A549 (cell line): Measurements from ENCODE around the gene USP3. TPM values are rescaled to one million over a fixed set of nuclear protein-coding genes. Genes with fewer than 3 reads are reported as not detected.

ENCODE experiments used
- ATAC-seq, 2 experiments: fragments of 200-7000 bp in 1 of 2; fragments of >200 bp in 1 of 2; cut with Nextera tagmentation in 1 of 2; cut with Tn5 transposase in 1 of 2; 3 replicates each; pipeline versions ENCODE4 v1.8.0 to v1.9.1; 2018 to 2020; ENCODE audit warnings: mild to moderate bottlenecking in 1 of 2, moderate library complexity in 1 of 2
- CTCF ChIA-PET: fragments of 300-600 bp; sonication (Branson Sonifier 250); formaldehyde crosslinking; extraction: SDS; loops from one replicate; lab custom pipeline; 2021; ENCODE audit warnings: antibody characterized with exemption, inconsistent platforms; lab: Yijun Ruan, JAX
- POLR2A ChIA-PET: fragments of 350-600 bp; formaldehyde crosslinking; extraction: SDS; loops from one replicate; lab custom pipeline; 2021; ENCODE audit warnings: antibody characterized with exemption, inconsistent platforms; lab: Yijun Ruan, JAX
- DNase-seq, 2 experiments: peaks; one replicate each; pipeline versions ENCODE4 v3.0.0 to v3.0.0-alpha.2; 2011 to 2016; ENCODE audit warnings: low read depth in 1 of 2, low spot score in 1 of 2
- FAIRE-seq: peaks from 2 replicates; lab custom pipeline; 2011; peaks lifted over from hg19 to GRCh38; lab: Jason Lieb, UNC
- H3K27ac ChIP-seq, 2 experiments: fragments of >200 bp; sonication (Bioruptor Twin); formaldehyde crosslinking; 3 replicates each; pipeline ENCODE4 v1.5.1; 2016 to 2017
- H3K4me1 ChIP-seq: fragments of >200 bp; sonication (Bioruptor Twin); formaldehyde crosslinking; 3 replicates; pipeline ENCODE4 v1.6.1; 2016
- H3K4me2 ChIP-seq: fragments of >200 bp; sonication (Bioruptor Twin); formaldehyde crosslinking; 3 replicates; pipeline ENCODE4 v1.6.1; 2016
- H3K4me3 ChIP-seq: fragments of >200 bp; sonication (Bioruptor Twin); formaldehyde crosslinking; 3 replicates; pipeline ENCODE4 v1.5.1; 2016
- H3K9me3 ChIP-seq: fragments of >200 bp; sonication (Bioruptor Twin); formaldehyde crosslinking; 3 replicates; pipeline ENCODE4 v1.6.1; 2016
- BCL3 ChIP-seq: fragments of >200 bp; sonication (Bioruptor Twin); formaldehyde crosslinking; IDR thresholded peaks from 3 replicates; pipeline ENCODE4 v1.6.1; 2016
- CBX8 ChIP-seq: fragments of 200-600 bp; sonication (generic); IDR thresholded peaks from 2 replicates; pipeline ENCODE4 v1.6.1; 2016
- CEBPB ChIP-seq, 2 experiments: fragments of >200 bp in 1 of 2; sonication (Bioruptor Twin) in 1 of 2; formaldehyde crosslinking in 1 of 2; IDR thresholded peaks; 2 replicates each; pipeline ENCODE4 v1.6.1; 2012 to 2016
- CHD2 ChIP-seq: fragments of 150-350 bp; IDR thresholded peaks from 2 replicates; pipeline ENCODE4 v1.6.1; 2014; ENCODE audit warnings: low read length; ENCODE audit not compliant: partially characterized antibody
- CHD4 ChIP-seq: fragments of 200-600 bp; sonication (generic); IDR thresholded peaks from 2 replicates; pipeline ENCODE4 v1.6.1; 2016; ENCODE audit warnings: antibody characterized with exemption, mild to moderate bottlenecking, borderline replicate concordance
- CTCF ChIP-seq: fragments of >200 bp; sonication (Bioruptor Twin); formaldehyde crosslinking; IDR thresholded peaks from 3 replicates; pipeline ENCODE4 v1.5.1; 2016
- EHF ChIP-seq: fragments of 250-450 bp; sonication (Bioruptor Pico); IDR thresholded peaks from 2 replicates; pipeline ENCODE4 v1.5.0; 2020; ENCODE audit warnings: mild to moderate bottlenecking
- EP300 ChIP-seq, 2 experiments: fragments of >200 bp; sonication (Bioruptor Twin); formaldehyde crosslinking; IDR thresholded peaks; 2 replicates in 1 of 2; 3 replicates in 1 of 2; pipeline ENCODE4 v1.6.1; 2016 to 2017
- ESRRA ChIP-seq: fragments of 150-350 bp; IDR thresholded peaks from 2 replicates; pipeline ENCODE4 v1.6.1; 2014; ENCODE audit warnings: mild to moderate bottlenecking, low read length, borderline replicate concordance
- FOSL2 ChIP-seq, 2 experiments: fragments of 450-650 bp in 1 of 2; fragments of >200 bp in 1 of 2; sonication (Bioruptor Twin) in 1 of 2; formaldehyde crosslinking; IDR thresholded peaks; 2 replicates each; pipeline versions ENCODE4 v1.5.0 to v1.6.1; 2016 to 2020; ENCODE audit warnings: mild to moderate bottlenecking in 1 of 2, moderate library complexity in 1 of 2
- HES2 ChIP-seq: fragments of >200 bp; sonication (Bioruptor Twin); formaldehyde crosslinking; IDR thresholded peaks from 2 replicates; pipeline ENCODE4 v1.6.1; 2016
- HEYL ChIP-seq: fragments of 250-450 bp; sonication (Bioruptor Pico); IDR thresholded peaks from 2 replicates; pipeline ENCODE4 v1.8.0; 2021; ENCODE audit warnings: mild to moderate bottlenecking, moderate library complexity
- HMGXB4 ChIP-seq: fragments of 250-450 bp; sonication (Bioruptor Pico); IDR thresholded peaks from 2 replicates; pipeline ENCODE4 v1.5.0; 2021; ENCODE audit warnings: mild to moderate bottlenecking, moderate library complexity, borderline replicate concordance
- HOXA7 ChIP-seq: fragments of 250-450 bp; sonication (Bioruptor Pico); IDR thresholded peaks from 2 replicates; pipeline ENCODE4 v1.5.0; 2020; ENCODE audit warnings: mild to moderate bottlenecking, moderate library complexity
- HOXB5 ChIP-seq: fragments of 250-450 bp; sonication (Bioruptor Pico); IDR thresholded peaks from 2 replicates; pipeline ENCODE4 v1.5.0; 2020; ENCODE audit warnings: mild to moderate bottlenecking, moderate library complexity
- KDM1A ChIP-seq: fragments of 200-600 bp; sonication (generic); IDR thresholded peaks from 2 replicates; pipeline ENCODE4 v1.6.1; 2016; ENCODE audit warnings: low read depth, mild to moderate bottlenecking
- KDM5A ChIP-seq: fragments of 200-600 bp; sonication (generic); IDR thresholded peaks from 2 replicates; pipeline ENCODE4 v1.6.1; 2016; ENCODE audit warnings: antibody characterized with exemption, mild to moderate bottlenecking
- MAFK ChIP-seq: fragments of 450-650 bp; IDR thresholded peaks from 2 replicates; pipeline ENCODE4 v1.6.1; 2014; ENCODE audit not compliant: partially characterized antibody
- MAZ ChIP-seq: fragments of 150-350 bp; IDR thresholded peaks from 2 replicates; pipeline ENCODE4 v1.6.1; 2014; ENCODE audit warnings: antibody characterized with exemption, low read depth, low read length, borderline replicate concordance
- MYC ChIP-seq: IDR thresholded peaks from 2 replicates; pipeline ENCODE4 v1.6.1; 2012; ENCODE audit warnings: mild to moderate bottlenecking, inconsistent platforms, low read length, improper control_type of control experiment, borderline replicate concordance
- NR3C1 ChIP-seq: fragments of >200 bp; sonication (Bioruptor Twin); formaldehyde crosslinking; IDR thresholded peaks from 3 replicates; pipeline ENCODE4 v1.6.1; 2017
- PHF8 ChIP-seq: fragments of 200-600 bp; sonication (generic); IDR thresholded peaks from 2 replicates; pipeline ENCODE4 v1.6.1; 2016; ENCODE audit warnings: low read depth, mild to moderate bottlenecking, antibody characterized with exemption, moderate library complexity, borderline replicate concordance
- RARB ChIP-seq: fragments of 250-450 bp; sonication (Bioruptor Pico); IDR thresholded peaks from 2 replicates; pipeline ENCODE4 v1.8.0; 2021; ENCODE audit warnings: mild to moderate bottlenecking, moderate library complexity
- RCOR1 ChIP-seq: fragments of 150-350 bp; IDR thresholded peaks from 2 replicates; pipeline ENCODE4 v1.6.1; 2014; ENCODE audit warnings: antibody characterized with exemption, low read length, low read depth
- REST ChIP-seq: fragments of 200-600 bp; sonication (generic); IDR thresholded peaks from 2 replicates; pipeline ENCODE4 v1.6.1; 2016; ENCODE audit warnings: antibody characterized with exemption, mild to moderate bottlenecking, moderate library complexity
- RFX5 ChIP-seq: fragments of 450-650 bp; IDR thresholded peaks from 2 replicates; pipeline ENCODE4 v1.7.1; 2014; ENCODE audit warnings: antibody characterized with exemption, mild to moderate bottlenecking, moderate library complexity
- RNF2 ChIP-seq: fragments of 200-600 bp; sonication (generic); IDR thresholded peaks from 2 replicates; pipeline ENCODE4 v1.6.1; 2016; ENCODE audit warnings: low read depth, mild to moderate bottlenecking, antibody characterized with exemption, moderate library complexity, borderline replicate concordance
- SREBF2 ChIP-seq: fragments of 450-650 bp; IDR thresholded peaks from 2 replicates; pipeline ENCODE4 v1.6.1; 2014; ENCODE audit warnings: mild to moderate bottlenecking, moderate library complexity
- ZC3H11A ChIP-seq: fragments of 450-650 bp; IDR thresholded peaks from 2 replicates; pipeline ENCODE4 v1.6.1; 2014; ENCODE audit warnings: antibody characterized with exemption, mild to moderate bottlenecking
- ZSCAN20 ChIP-seq: fragments of 250-450 bp; sonication (Bioruptor Pico); IDR thresholded peaks from 2 replicates; pipeline ENCODE4 v1.8.0; 2022; ENCODE audit warnings: mild to moderate bottlenecking, moderate library complexity
- WGBS: methylation state at CpG from one replicate; pipeline ENCODE4 v1.1.6; 2017; ENCODE audit errors: missing lambda C conversion rate; 5-methylcytosine and 5-hydroxymethylcytosine counted together
- polyA minus RNA-seq: library from RNA; depleted of rRNA, polyadenylated mRNA; stranded (reverse); fragments of >200 nt; gene quantifications from 2 replicates; pipeline ENCODE4 v1.2.3, GENCODE V29; 2011; rRNA and poly(A)+ RNA removed
- polyA plus RNA-seq, 4 experiments: library from polyadenylated mRNA; depleted of rRNA in 3 of 4; stranded (reverse); fragments of >200 nt; fragmentation: RNase III in 1 of 4; extraction: RNeasy Plus Mini Kit Qiagen cat#74134 plus additional on column Dnase treatment in 1 of 4; gene quantifications; 2 replicates in 3 of 4; 3 replicates in 1 of 4; pipeline ENCODE4 v1.2.3, GENCODE V29; 2011 to 2017

The USP3 gene
- polyA plus RNA-seq (2011; rRNA removed) (97.4 and 99.1 TPM in 2 replicates), polyA plus RNA-seq (2017; fragmentation: RNase III; extraction: RNeasy Plus Mini Kit Qiagen cat#74134 plus additional on column Dnase treatment) (41.8 to 43.2 TPM (median 42.8 TPM) in 3 replicates), polyA minus RNA-seq (98.4 and 139 TPM in 2 replicates)
- polyA plus RNA-seq (2012; cell fraction: cytosol; rRNA removed): 32.8 and 35.7 TPM in 2 replicates
- polyA plus RNA-seq (2012; cell fraction: nucleus; rRNA removed): 68.6 and 111 TPM in 2 replicates

GRCh38 chr15:63504247-63504978 is at the start of gene USP3:
Gene USP3, plus strand, starts transcription at chr15:63504593. Its CDS starts 147 bp downstream, at chr15:63504740.
- Histone ChIP-seq H3K4me3 (peak within 1 kb of the TSS; percentile 77), H3K4me1 (peaks cover 64% of the 10 kb centered on the region), H3K9me3 (no peaks in the 10 kb centered on the region), H3K27ac (peak within 1 kb of the TSS; percentile 99), H3K4me2 (peak within 1 kb of the TSS; percentile 94)
- DNase-seq (peak; percentile 67 to 97), ATAC-seq (peak; percentile 52 to 73), FAIRE-seq (no peak)
- CTCF ChIA-PET: interaction anchor here (0.7 to 8.7 kb wide), 31 partner anchors 10 to 590 kb away, joined by 3 to 161 read pairs (median 4); partner anchors contain the start of gene FBXL22
- POLR2A ChIA-PET: interaction anchor here (0.6 to 6.2 kb wide), 20 partner anchors 9 to 589 kb away, joined by 3 to 49 read pairs (median 6); partner anchors contain the start of genes CIAO2A and RPS27L
- 3% methylated on average over 18 of the region's 88 CpGs for WGBS
- TF ChIP-seq EP300 (IDR thresholded peaks at IDR 0.05): no peak; a peak in 1 of 5 replicates
- no peak for TF ChIP-seq ZSCAN20 (CRISPR knock-in tag)
- TF ChIP-seq HMGXB4 (CRISPR knock-in tag): peak; percentile 80; the same call in 1 of the 2 replicates
- TF ChIP-seq CTCF: peak; percentile 30; the same call in 1 of the 3 replicates
- no peak for TF ChIP-seq KDM5A
- no peak; the same call in 1 of the 2 replicates for TF ChIP-seq EHF
- TF ChIP-seq RCOR1: no peak
- TF ChIP-seq FOSL2 (IDR thresholded peaks at IDR 0.05): 0 out of 2 replicates have a peak, but pooled peaks have one; percentile 7
- TF ChIP-seq FOSL2 (CRISPR knock-in tag; IDR thresholded peaks at IDR 0.05): peak; percentile 71
- TF ChIP-seq ESRRA: no peak
- no peak for TF ChIP-seq CHD4
- TF ChIP-seq CEBPB (IDR thresholded peaks at IDR 0.05): peak; percentile 61 to 74; a peak in 3 of 4 replicates
- 0 out of 2 replicates have a peak, but pooled peaks have one; percentile 26 for TF ChIP-seq HOXB5 (CRISPR knock-in tag)
- no peak for TF ChIP-seq HEYL (CRISPR knock-in tag)
- no peak for TF ChIP-seq SREBF2
- TF ChIP-seq PHF8: peak; percentile 37
- TF ChIP-seq MYC: peak; percentile 96; the same call in 1 of the 2 replicates
- no peak for TF ChIP-seq RNF2
- TF ChIP-seq MAZ: peak; percentile 86; the same call in 1 of the 2 replicates
- peak; percentile 76 for TF ChIP-seq RFX5
- TF ChIP-seq RARB: no peak
- TF ChIP-seq REST: no peak
- no peak for TF ChIP-seq HOXA7 (CRISPR knock-in tag)
- TF ChIP-seq HES2: no peak
- TF ChIP-seq MAFK: no peak
- TF ChIP-seq ZC3H11A: no peak
- no peak for TF ChIP-seq KDM1A
- TF ChIP-seq CBX8: no peak
- no peak for TF ChIP-seq CHD2
- no peak for TF ChIP-seq NR3C1
- TF ChIP-seq BCL3: peak; percentile 74
